Suprapubic skin (tissue), 4 donors: ENCODE measurements around the gene WSCD1. TPM values are rescaled to one million over a fixed set of nuclear protein-coding genes. Genes with fewer than 3 reads are reported as not detected.

ENCODE experiments used
- DNase-seq, 2 donors: peaks; one replicate each; pipeline ENCODE4 v3.0.0-alpha.2; 2019; ENCODE audit warnings: low spot score in 2 of 2
- H3K27ac ChIP-seq: fragments of 200-600 bp; sonication (generic); one replicate; pipeline ENCODE4 v1.5.1; 2019
- H3K27me3 ChIP-seq: fragments of 200-600 bp; sonication (generic); one replicate; pipeline ENCODE4 v1.5.1; 2019
- H3K36me3 ChIP-seq: fragments of 200-600 bp; sonication (generic); one replicate; pipeline ENCODE4 v1.5.1; 2019
- H3K4me1 ChIP-seq: fragments of 200-600 bp; sonication (generic); one replicate; pipeline ENCODE4 v1.5.1; 2019
- H3K4me3 ChIP-seq: fragments of 200-600 bp; sonication (generic); one replicate; pipeline ENCODE4 v1.5.1; 2019; ENCODE audit warnings: mild to moderate bottlenecking
- H3K9me3 ChIP-seq: fragments of 200-600 bp; sonication (generic); one replicate; pipeline ENCODE4 v1.5.1; 2019
- CTCF ChIP-seq, 2 donors: fragments of 200-600 bp in 1 of 2; fragments of 450-650 bp in 1 of 2; sonication (generic) in 1 of 2; IDR thresholded peaks; one replicate each; pipeline ENCODE4 v1.5.1; 2016 to 2019; ENCODE audit warnings: antibody characterized with exemption in 2 of 2, mild to moderate bottlenecking in 1 of 2, moderate library complexity in 1 of 2
- EP300 ChIP-seq: sonication (generic); formaldehyde crosslinking; IDR thresholded peaks from one replicate; pipeline ENCODE4 v1.6.1; 2017; ENCODE audit warnings: antibody characterized with exemption
- POLR2A ChIP-seq, 2 donors: fragments of 450-650 bp; IDR thresholded peaks; one replicate each; pipeline ENCODE4 v1.6.1; 2017; ENCODE audit warnings: antibody characterized with exemption in 2 of 2, mild to moderate bottlenecking in 2 of 2, moderate library complexity in 2 of 2
- POLR2AphosphoS5 ChIP-seq, 3 donors: sonication (generic); formaldehyde crosslinking; IDR thresholded peaks; one replicate each; pipeline ENCODE4 v1.6.1; 2017; ENCODE audit warnings: antibody characterized with exemption in 3 of 3
- WGBS: methylation state at CpG from one replicate; pipeline ENCODE4 v1.1.5; 2018; 5-methylcytosine and 5-hydroxymethylcytosine counted together
- total RNA-seq, 4 donors: library from RNA; depleted of rRNA; stranded (reverse); fragments of >200 nt; gene quantifications; one replicate each; pipeline ENCODE4 v1.1.0, GENCODE V29; 2016

The WSCD1 gene
- total RNA-seq, 4 donors from 2014 or later = 0.76 to 4.9 (median 1.6) TPM

GRCh38 chr17:6072611-6073010, 2.4 kb downstream of the WSCD1 start:
- WGBS = 81% methylated on average over 5 of the region's 5 CpGs
- Histone ChIP-seq H3K36me3 (no peaks in the 10 kb centered on the region), H3K27ac (no peak overlapping the region), H3K4me3 (no peak overlapping the region), H3K4me1 (peaks cover 19% of the 10 kb centered on the region), H3K9me3 (no peaks in the 10 kb centered on the region), H3K27me3 (peaks cover 72% of the 10 kb centered on the region)
- DNase-seq = no peak
- TF ChIP-seq EP300 = no peak
- TF ChIP-seq CTCF (IDR thresholded peaks at IDR 0.05) = no peak
- TF ChIP-seq POLR2AphosphoS5 (IDR thresholded peaks at IDR 0.05) = no peak
- no peak for TF ChIP-seq POLR2A (IDR thresholded peaks at IDR 0.05)

- DNase-seq = no peak
- Histone ChIP-seq H3K9me3 (no peaks in the 10 kb centered on the region), H3K36me3 (no peaks in the 10 kb centered on the region), H3K27me3 (peaks cover 62% of the 10 kb centered on the region), H3K27ac (no peak overlapping the region), H3K4me3 (no peak overlapping the region), H3K4me1 (peaks cover 19% of the 10 kb centered on the region)
- TF ChIP-seq EP300 (no peak), CTCF (IDR thresholded peaks at IDR 0.05) (no peak), POLR2A (IDR thresholded peaks at IDR 0.05) (no peak), POLR2AphosphoS5 (IDR thresholded peaks at IDR 0.05) (no peak)
- WGBS = 88% methylated on average over 7 of the region's 7 CpGs
These were observed 3.4 kb downstream of the WSCD1 start for GRCh38 chr17:6073620-6074019.

- WGBS = 61% methylated on average over 6 of the region's 6 CpGs
- Histone ChIP-seq H3K27me3 (peaks cover 47% of the 10 kb centered on the region), H3K4me1 (peaks cover 8% of the 10 kb centered on the region), H3K4me3 (no peak overlapping the region), H3K36me3 (no peaks in the 10 kb centered on the region), H3K27ac (no peak overlapping the region), H3K9me3 (no peaks in the 10 kb centered on the region)
- DNase-seq = peak in 1 of 2 donors; percentile 52
- TF ChIP-seq CTCF (IDR thresholded peaks at IDR 0.05) (no peak), EP300 (no peak), POLR2A (IDR thresholded peaks at IDR 0.05) (no peak), POLR2AphosphoS5 (IDR thresholded peaks at IDR 0.05) (no peak)
These were observed 4.9 kb downstream of the WSCD1 start for GRCh38 chr17:6075050-6075449.

GRCh38 chr17:6075845-6076244, 5.7 kb downstream of the WSCD1 start:
- peaks cover 43% of the 10 kb centered on the region for H3K27me3 ChIP-seq
- no peak for TF ChIP-seq EP300
- TF ChIP-seq CTCF (IDR thresholded peaks at IDR 0.05) = no peak
- no peak for TF ChIP-seq POLR2A (IDR thresholded peaks at IDR 0.05)
- no peak for TF ChIP-seq POLR2AphosphoS5 (IDR thresholded peaks at IDR 0.05)
- DNase-seq = no peak
- H3K36me3 ChIP-seq = no peaks in the 10 kb centered on the region
- H3K9me3 ChIP-seq = no peaks in the 10 kb centered on the region
- 67% methylated on average over 8 of the region's 8 CpGs for WGBS
- H3K4me1 ChIP-seq = peaks cover 3% of the 10 kb centered on the region
- no peak overlapping the region for H3K4me3 ChIP-seq
- H3K27ac ChIP-seq = no peak overlapping the region

GRCh38 chr17:6077752-6078151, 7.6 kb downstream of the WSCD1 start:
- TF ChIP-seq EP300 = no peak
- no peak for TF ChIP-seq CTCF (IDR thresholded peaks at IDR 0.05)
- TF ChIP-seq POLR2AphosphoS5 (IDR thresholded peaks at IDR 0.05) = no peak
- TF ChIP-seq POLR2A (IDR thresholded peaks at IDR 0.05) = no peak
- Histone ChIP-seq H3K36me3 (no peaks in the 10 kb centered on the region), H3K27ac (no peak overlapping the region), H3K9me3 (no peaks in the 10 kb centered on the region), H3K4me3 (no peak overlapping the region), H3K4me1 (no peaks in the 10 kb centered on the region), H3K27me3 (peaks cover 24% of the 10 kb centered on the region)
- DNase-seq = no peak
- 85% methylated on average over 5 of the region's 5 CpGs for WGBS
